Measurements from ENCODE around the gene TST.
A peak's percentile ranks its signal among the peaks of the same experiment; 100 is the strongest.

The TST gene

DNA sequence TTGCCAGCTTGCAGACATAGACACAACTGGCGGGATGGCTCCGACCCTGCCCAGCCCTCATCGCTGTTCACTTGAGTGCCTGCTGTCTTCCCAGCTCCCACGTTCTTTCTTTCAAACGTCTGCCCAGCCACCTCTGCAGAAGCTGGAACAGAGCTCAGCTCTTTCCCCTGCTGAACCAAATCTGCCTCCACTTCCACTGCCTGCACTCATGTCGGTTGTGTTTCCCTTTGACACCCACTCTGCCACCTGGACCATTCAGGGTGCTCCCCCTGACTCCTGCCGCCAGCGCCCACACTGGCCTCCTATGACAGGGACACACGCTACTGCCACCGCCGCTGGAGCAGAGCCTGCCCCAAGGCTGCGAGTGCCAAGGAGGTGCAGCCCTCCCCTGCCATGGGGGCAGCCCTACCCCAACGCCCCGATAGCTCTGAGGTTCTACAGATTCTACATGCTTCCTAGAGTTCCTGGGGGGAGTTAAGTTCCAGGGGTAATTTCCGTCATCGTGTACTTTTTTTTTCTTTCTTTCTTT is 37.9 kb downstream of the TST start:
- FAIRE-seq (no peak), DNase-seq (ENCODE audit: insufficient read length, low spot score) (no peak)
- TF ChIP-seq POLR2A (IDR thresholded peaks at IDR 0.05; ENCODE audit: low read depth, low read length), result no peak

DNA sequence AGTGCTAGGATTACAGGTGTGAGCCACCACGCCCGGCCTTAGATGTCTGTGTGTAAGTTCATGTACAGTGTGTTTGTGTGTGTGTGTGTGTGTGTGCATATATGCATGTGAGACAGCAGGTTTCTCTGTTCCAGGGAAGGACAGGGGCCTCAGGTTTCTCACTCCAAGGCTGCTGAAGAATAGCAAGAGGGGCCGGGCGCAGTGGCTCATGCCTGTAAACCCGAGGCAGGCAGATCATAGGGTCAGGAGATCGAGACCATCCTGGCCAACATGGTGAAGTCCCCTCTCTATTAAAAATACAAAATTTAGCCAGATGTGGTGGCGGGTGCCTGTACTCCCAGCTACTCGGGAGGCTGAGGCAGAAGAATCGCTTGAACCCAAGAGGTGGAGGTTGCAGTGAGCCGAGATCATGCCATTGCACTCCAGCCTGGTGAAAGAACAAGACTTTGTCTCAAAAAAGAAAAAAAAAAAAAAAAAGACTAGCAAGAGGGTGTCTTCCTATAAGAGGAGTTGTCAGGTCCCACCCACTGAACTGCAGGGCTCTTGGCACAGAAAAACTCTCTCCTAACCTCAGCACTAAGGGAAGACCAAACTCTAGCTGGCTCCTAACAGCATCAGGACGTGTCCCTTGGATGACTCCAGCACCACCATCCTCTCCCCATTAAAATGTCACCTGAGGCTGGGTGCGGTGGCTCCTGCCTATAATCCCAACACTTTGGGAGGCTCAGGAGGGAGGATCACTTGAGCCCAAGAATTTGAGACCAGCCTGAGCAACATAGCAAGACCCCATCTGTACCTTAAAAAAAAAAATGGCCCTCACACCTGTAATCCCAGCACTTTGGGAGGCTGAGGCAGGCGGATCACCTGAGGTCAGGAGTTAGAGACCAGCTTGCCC is 40.0 kb downstream of the TST start:
- FAIRE-seq (no peak), DNase-seq (ENCODE audit: insufficient read length, low spot score) (no peak)
- TF ChIP-seq POLR2A (IDR thresholded peaks at IDR 0.05; ENCODE audit: low read depth, low read length), result no peak

DNA sequence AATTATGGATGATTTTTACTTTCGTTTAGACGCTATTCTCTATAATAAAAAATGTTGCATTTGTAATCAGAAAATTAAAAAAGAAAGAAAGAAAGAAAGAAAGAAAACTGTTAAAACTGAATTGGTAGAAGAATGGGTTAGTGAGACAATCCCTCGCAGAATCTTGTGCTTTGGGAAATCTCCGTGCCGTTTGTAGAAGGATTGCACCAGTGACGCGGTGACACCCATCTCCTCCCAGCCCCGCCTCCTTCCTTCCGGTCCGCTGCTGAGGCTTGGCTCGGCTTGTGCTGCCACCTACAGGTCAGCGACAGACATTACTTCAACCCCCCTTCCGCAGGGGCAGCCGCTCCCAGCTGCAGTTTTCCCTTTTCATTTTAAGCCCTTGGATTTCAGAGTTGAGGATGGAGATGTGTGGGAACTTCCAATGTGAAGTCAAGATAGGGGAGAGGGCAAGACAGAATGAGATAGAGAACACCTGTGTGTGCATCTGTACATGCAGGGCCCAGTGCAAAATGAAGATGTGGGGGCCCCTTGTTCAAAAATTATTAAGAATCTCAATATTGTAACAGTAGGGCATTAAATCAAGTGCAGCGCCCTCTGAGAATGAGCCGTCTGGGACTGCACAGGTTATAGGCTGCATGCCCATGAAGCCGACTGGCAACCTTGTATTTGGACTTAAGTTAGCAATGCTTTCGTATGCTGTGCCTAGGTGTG is 41.1 kb downstream of the TST start:
- peak; percentile 53 for FAIRE-seq
- TF ChIP-seq POLR2A (IDR thresholded peaks at IDR 0.05; ENCODE audit: low read depth, low read length), result no peak
- DNase-seq (ENCODE audit: insufficient read length, low spot score), result peak; percentile 71

DNA sequence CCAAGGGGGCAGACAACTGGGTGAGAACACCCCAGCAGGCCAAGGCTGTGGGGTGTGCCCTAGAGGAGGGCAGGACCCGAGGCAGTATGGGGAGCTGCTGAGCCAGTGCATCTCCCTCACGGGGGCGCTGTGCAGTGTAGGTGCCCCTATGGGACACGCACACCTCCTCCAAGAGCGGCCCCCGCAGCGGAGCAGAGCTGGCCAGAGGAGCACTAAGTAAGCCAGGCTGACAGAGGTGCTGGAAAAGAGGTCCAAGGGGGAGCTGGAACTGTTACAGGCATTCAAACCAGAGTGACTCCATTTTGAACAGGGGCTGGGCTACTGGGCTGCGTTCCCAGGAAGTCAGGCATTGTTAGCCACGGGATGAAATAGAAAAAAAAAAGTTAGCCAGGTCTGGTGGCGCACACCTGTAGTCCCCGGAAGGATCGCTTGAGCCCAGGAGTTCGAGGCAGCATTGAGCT is 41.8 kb downstream of the TST start:
- no peak for TF ChIP-seq POLR2A (IDR thresholded peaks at IDR 0.05; ENCODE audit: low read depth, low read length)
- FAIRE-seq (no peak), DNase-seq (ENCODE audit: insufficient read length, low spot score) (peak; percentile 33)

DNA sequence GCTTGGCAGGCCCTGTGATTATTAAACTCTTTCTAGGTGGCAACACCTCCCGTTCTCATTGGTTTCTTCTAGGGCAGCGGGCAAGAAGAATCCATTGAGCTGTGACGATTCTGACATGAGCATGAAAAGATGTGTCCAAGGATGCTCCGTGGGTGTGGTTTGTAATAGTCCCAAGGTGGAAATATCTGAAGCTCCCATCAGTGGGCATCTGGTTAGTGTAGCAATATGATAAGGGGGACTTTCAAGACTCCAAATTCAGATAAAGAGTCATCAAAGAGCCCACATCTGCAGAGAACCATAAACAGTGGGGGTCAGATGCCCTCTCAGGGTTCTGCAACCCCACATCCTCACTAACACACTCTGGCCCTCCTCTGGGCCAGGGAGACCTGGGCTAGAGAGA is 42.6 kb downstream of the TST start:
- DNase-seq (ENCODE audit: insufficient read length, low spot score), result no peak
- no peak for TF ChIP-seq POLR2A (IDR thresholded peaks at IDR 0.05; ENCODE audit: low read depth, low read length)
- FAIRE-seq, result no peak

DNA sequence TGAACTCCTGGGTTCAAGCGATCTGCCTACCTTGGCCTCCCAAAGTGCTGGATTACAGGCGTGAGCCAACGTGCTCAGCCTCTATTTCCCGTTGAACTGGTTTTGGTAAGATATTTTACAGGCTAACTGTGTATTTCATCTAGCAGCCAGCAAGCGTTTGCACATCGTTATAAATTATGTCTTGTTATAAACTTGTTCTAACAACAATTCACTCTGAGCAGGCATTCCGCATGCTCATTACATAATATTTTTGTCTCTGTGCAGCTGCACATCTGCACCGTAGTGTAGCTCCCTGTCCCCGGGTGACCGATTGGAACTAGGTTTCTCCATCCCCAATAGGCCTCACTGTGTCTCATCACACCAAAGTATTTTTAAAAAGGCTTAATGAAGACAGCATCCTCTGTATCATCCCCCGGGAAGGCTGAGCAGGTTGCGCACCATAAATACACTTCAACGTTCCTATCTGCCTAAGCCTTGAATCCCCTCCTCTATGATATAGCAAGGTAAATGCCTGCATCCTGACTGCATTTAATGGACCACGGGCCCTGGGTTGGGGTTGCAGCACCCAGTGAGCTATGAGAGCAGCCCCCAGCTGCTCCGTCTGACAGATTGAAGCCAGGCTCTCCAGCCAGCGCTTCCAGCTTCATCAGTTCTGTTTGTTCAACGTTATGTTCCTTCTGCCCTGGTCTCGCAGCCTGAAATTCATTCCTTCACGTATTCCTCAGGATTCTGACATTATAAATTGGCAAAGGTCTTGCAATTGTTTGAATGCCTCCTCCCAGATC is 47.7 kb downstream of the TST start:
- FAIRE-seq, result no peak
- no peak for DNase-seq (ENCODE audit: insufficient read length, low spot score)
- no peak for TF ChIP-seq POLR2A (IDR thresholded peaks at IDR 0.05; ENCODE audit: low read depth, low read length)

DNA sequence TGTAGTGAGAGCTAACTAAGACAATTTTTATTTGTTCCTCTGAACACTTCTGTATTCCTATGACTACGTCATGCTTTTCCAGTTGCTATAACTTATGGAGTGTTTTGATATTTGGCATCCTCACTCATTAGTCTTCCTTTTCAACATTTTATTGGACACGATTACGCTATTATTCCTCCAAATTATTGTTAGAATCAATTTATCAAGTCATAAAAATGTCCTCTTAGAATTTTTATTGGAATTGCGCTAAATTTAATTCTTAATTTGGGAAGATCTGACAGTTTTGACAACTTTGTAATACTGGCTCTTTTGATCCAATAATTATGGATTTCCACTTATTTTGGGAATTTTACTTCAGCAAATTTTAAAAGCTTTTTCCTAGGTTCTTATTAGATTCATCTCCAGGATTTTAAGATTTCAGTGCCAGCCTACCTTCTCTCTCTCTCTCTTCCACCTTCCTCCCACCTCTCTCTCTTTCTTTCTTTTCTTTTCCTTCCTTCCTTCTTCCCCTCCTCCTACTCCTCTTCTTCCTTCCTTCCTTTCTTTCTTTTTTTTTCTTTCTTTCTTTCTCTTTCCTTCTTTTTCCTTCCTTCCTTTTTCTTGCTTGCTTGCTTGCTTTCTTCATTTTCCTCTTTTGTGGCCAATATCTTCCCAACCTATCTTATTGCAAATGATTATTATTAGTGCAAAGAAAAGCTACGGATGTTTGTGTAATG is 50.8 kb downstream of the TST start:
- DNase-seq (ENCODE audit: insufficient read length, low spot score), result no peak
- TF ChIP-seq POLR2A (IDR thresholded peaks at IDR 0.05; ENCODE audit: low read depth, low read length), result no peak
- FAIRE-seq, result no peak

DNA sequence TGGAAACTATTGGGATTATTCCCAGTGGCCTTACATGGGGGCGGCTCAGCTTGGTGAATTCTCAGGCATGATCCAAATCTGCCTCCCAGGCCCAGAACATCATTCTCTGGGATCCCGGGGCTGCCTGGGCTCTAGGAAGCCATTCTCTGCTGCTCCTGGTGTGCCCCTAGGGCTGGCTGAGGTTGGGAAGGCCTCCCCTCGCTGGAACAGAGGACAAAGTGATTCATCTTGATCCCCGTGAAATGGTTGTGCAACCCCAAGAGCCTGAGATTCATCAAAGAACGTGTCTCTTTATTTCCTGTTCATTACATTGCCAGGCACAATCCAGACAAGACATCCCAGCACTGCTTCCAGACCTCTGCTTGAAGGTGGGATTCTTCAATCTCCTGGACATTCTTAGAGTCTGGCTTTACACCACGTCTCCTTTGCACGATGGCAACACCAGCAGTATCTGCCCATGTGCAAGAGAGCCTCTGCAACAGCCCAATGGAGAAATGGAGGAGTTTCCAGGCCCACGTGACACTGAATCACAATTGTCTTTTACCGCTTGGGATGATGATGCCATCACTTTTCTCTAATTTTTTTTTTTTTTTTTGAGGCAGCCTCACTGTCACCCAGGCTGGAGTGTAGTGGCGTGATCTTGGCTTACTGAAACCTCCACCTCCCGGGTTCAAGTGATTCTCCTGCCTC is 52.3 kb downstream of the TST start:
- no peak for TF ChIP-seq POLR2A (IDR thresholded peaks at IDR 0.05; ENCODE audit: low read depth, low read length)
- FAIRE-seq, result no peak
- no peak for DNase-seq (ENCODE audit: insufficient read length, low spot score)

DNA sequence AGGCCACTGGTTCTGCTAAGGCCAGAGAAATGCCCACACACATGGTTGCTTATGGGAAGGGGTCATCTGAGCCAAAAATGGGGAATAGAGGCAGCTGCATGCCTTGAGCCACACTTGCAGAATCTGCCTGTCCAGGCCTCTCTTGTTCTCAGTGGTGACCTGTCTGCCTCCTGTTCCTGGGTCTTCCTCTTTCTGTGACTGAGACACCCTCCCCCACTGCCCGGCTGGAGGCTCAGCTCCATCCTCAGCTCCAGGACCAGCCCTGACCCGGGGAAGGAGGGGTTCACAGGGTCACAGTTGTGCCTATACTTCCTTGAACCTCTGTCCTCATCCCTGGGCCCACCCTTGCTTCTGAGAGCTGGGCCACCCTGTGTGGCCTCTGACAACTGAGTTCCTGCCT is 53.6 kb downstream of the TST start:
- FAIRE-seq, result no peak
- TF ChIP-seq POLR2A (IDR thresholded peaks at IDR 0.05; ENCODE audit: low read depth, low read length), result no peak

DNA sequence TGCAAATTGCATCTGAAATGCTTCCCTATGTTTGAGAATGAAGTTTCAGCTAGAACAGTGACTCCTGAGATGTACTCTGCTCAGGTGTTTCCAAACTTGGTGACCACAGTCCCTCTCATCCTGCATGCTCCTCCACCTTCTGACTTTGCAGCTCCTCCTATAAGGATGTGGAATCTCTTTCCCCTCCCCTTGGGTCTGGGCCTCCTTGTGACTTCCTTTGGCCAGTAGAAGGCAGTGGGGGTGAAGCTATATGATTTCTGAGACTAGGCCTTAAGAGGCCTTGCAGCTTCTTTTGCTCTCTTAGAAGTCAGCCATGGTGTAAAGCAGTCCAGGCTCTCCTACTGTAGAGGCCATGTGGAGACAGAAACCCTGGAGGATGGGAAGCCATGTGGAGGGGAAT is 55.1 kb downstream of the TST start:
- DNase-seq (ENCODE audit: insufficient read length, low spot score) (no peak), FAIRE-seq (no peak)
- no peak for TF ChIP-seq POLR2A (IDR thresholded peaks at IDR 0.05; ENCODE audit: low read depth, low read length)

More for the DNA sequence above, 53.6 kb downstream of the TST start:
- no peak for DNase-seq (ENCODE audit: insufficient read length, low spot score)

DNA sequence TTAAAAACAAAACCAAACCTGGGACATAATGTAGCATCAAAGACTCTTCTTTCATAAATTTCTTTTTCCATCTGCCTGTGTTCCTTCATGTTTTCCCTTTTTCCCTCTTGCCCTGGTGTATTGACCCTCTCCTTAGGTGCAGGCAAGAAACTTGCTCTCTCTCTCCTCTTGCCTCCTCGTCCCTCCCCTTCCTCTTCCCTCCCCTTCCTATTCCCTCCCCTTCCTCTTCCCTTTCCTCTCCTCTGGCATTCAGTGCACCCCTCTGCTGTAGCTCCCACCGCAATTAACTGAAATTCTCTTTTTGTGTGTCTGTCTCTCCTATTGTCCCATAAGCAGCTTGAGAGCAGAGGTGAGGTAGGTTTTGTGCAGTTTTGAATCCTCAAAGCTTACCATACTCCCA is 55.9 kb downstream of the TST start:
- FAIRE-seq (no peak), DNase-seq (ENCODE audit: insufficient read length, low spot score) (no peak)
- no peak for TF ChIP-seq POLR2A (IDR thresholded peaks at IDR 0.05; ENCODE audit: low read depth, low read length)

DNA sequence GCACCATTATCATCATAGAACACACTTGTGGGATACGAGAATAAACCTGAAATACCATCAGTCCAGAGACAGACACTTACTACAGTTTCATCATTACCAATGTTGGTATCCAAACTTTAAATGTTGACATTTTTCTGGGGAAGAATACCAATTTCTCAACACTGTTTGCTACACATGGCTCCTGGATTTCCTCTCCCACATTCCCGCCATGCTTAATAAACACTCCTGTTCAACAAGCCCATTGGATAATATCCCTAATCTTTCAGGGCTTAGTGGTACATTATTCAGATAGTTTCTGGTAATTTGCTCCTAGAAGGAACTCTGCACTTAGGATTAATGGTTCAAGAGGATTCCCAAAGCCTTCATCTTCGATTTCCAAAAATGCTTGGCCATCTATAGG is 57.6 kb downstream of the TST start:
- TF ChIP-seq POLR2A (IDR thresholded peaks at IDR 0.05; ENCODE audit: low read depth, low read length), result no peak
- DNase-seq (ENCODE audit: insufficient read length, low spot score) (no peak), FAIRE-seq (no peak)

Measured in H54 (cell line).